ENCODE data around the gene TMEM114. TPM values are rescaled to one million over a fixed set of nuclear protein-coding genes. Genes with fewer than 3 reads are reported as not detected.

TMEM114 gene
- total RNA-seq, 1 experiment from 2014 or later, result not detected

DNA sequence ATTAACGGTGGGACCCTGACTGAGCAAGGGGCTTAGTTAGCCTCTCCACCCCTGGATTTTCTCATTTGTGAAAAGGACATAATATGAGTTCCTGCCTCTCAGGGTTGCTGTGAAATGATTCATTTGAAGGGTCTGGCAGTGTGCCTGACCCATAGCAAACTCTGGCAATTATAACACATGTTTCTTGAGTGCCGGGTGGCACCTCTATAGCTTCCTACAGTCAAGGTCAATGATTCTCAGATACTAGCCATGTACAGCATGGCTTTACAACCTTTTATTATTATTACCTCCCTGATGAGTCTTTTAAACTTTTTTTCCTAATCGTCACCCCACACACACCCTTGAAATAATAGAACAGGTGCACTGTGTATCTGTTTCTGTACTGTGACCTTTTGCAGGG is 42.1 kb downstream of the TMEM114 start:
- H3K9ac ChIP-seq (ENCODE audit: low read length), result no peak overlapping the region
- intact Hi-C loops (cut with micrococcal nuclease), result no loop called here

GRCh38 chr16:8547762-8548161 is 42.5 kb downstream of the TMEM114 start:
- no TSS peak for BruUV-seq (replicated peaks)
- CTCF ChIA-PET, result no interaction called here
- Histone ChIP-seq H3K9ac (ENCODE audit: low read length) (no peak overlapping the region), H3K4me3 (replicated peaks in 1 of 2; ENCODE audit: low read depth in 1 of 2, low read length in 2 of 2) (no peak overlapping the region), H3K9me3 (ENCODE audit: control insufficient read depth in 1 of 2, insufficient read depth in 1 of 2, low read depth in 1 of 2, low read length in 2 of 2) (no peaks in the 10 kb centered on the region), H3K36me3 (ENCODE audit: control insufficient read depth in 1 of 2, insufficient read depth in 2 of 2, low read length in 2 of 2) (no peaks in the 10 kb centered on the region), H4K20me1 (ENCODE audit: insufficient read depth) (no peaks in the 10 kb centered on the region), H3K4me1 (ENCODE audit: control insufficient read depth in 1 of 2, insufficient read depth in 2 of 2, low read length in 2 of 2) (no peaks in the 10 kb centered on the region), H3K79me2 (ENCODE audit: insufficient read depth, low read length) (no peaks in the 10 kb centered on the region), H3K4me2 (ENCODE audit: low read length) (no peak overlapping the region), H3K27me3 (ENCODE audit: insufficient read depth, low read length) (peaks cover 45% of the 10 kb centered on the region), H2AFZ (ENCODE audit: low read depth, low read length, poor library complexity, severe bottlenecking) (no peak overlapping the region), H3K27ac (ENCODE audit: low read depth, low read length) (no peak overlapping the region), H3K9me2 (ENCODE audit: insufficient read depth) (no peaks in the 10 kb centered on the region)
- POLR2A ChIA-PET, result no interaction called here
- TF ChIP-seq TCF7L2 (IDR thresholded peaks at IDR 0.05; ENCODE audit: borderline replicate concordance, extremely low read depth, insufficient read depth, insufficient read length), result no peak
- TF ChIP-seq CEBPB (IDR thresholded peaks at IDR 0.05; ENCODE audit: low read depth), result no peak
- no peak for TF ChIP-seq SIN3A (IDR thresholded peaks at IDR 0.05; ENCODE audit: low read depth)
- TF ChIP-seq, protein P1, sequence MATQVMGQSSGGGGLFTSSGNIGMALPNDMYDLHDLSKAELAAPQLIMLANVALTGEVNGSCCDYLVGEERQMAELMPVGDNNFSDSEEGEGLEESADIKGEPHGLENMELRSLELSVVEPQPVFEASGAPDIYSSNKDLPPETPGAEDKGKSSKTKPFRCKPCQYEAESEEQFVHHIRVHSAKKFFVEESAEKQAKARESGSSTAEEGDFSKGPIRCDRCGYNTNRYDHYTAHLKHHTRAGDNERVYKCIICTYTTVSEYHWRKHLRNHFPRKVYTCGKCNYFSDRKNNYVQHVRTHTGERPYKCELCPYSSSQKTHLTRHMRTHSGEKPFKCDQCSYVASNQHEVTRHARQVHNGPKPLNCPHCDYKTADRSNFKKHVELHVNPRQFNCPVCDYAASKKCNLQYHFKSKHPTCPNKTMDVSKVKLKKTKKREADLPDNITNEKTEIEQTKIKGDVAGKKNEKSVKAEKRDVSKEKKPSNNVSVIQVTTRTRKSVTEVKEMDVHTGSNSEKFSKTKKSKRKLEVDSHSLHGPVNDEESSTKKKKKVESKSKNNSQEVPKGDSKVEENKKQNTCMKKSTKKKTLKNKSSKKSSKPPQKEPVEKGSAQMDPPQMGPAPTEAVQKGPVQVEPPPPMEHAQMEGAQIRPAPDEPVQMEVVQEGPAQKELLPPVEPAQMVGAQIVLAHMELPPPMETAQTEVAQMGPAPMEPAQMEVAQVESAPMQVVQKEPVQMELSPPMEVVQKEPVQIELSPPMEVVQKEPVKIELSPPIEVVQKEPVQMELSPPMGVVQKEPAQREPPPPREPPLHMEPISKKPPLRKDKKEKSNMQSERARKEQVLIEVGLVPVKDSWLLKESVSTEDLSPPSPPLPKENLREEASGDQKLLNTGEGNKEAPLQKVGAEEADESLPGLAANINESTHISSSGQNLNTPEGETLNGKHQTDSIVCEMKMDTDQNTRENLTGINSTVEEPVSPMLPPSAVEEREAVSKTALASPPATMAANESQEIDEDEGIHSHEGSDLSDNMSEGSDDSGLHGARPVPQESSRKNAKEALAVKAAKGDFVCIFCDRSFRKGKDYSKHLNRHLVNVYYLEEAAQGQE (IDR thresholded peaks at IDR 0.05; ENCODE audit: low read depth), result no peak
- no peak for TF ChIP-seq FOSL1 (IDR thresholded peaks at IDR 0.05; ENCODE audit: low read depth)
- TF ChIP-seq RAD21 (IDR thresholded peaks at IDR 0.05; ENCODE audit: low read depth), result no peak
- TF ChIP-seq EZH2 (IDR thresholded peaks at IDR 0.05), result no peak
- no peak for TF ChIP-seq ATF3 (IDR thresholded peaks at IDR 0.05)
- TF ChIP-seq POLR2A (IDR thresholded peaks at IDR 0.05; ENCODE audit: borderline replicate concordance, extremely low read depth, insufficient read depth, insufficient read length), result no peak
- TF ChIP-seq ELF1 (IDR thresholded peaks at IDR 0.05; ENCODE audit: borderline replicate concordance, low read depth), result no peak
- TF ChIP-seq ZFX (IDR thresholded peaks at IDR 0.05), result no peak
- TF ChIP-seq JUND (IDR thresholded peaks at IDR 0.05), result no peak
- no peak for TF ChIP-seq CBX3 (IDR thresholded peaks at IDR 0.05; ENCODE audit: low read depth)
- no peak for TF ChIP-seq EZH2phosphoT487 (IDR thresholded peaks at IDR 0.05; ENCODE audit: borderline replicate concordance)
- TF ChIP-seq POLR2AphosphoS5 (IDR thresholded peaks at IDR 0.05; ENCODE audit: low read depth, low read length), result no peak
- TF ChIP-seq EGR1 (IDR thresholded peaks at IDR 0.05; ENCODE audit: low read depth), result no peak
- RAD21 ChIA-PET (ENCODE audit: low non-redundant PET in 1 of 2, low total read pairs in 2 of 2, uncharacterized antibody in 2 of 2, unreplicated experiment in 2 of 2), result no interaction called here
- intact Hi-C loops (cut with micrococcal nuclease), result no loop called here
- no peak for DNase-seq (ENCODE audit: low read depth, low spot score)
- ATAC-seq, result no peak

More for the DNA sequence above, 42.1 kb downstream of the TMEM114 start:
- POLR2A ChIA-PET, result no interaction called here
- TF ChIP-seq ZNF274 (IDR thresholded peaks at IDR 0.05; ENCODE audit: low read depth, low read length) (no peak), RAD21 (IDR thresholded peaks at IDR 0.05; ENCODE audit: low read depth) (no peak), EZH2 (IDR thresholded peaks at IDR 0.05) (no peak)
- Histone ChIP-seq H3K27ac (ENCODE audit: low read depth, low read length) (no peak overlapping the region), H3K9me2 (ENCODE audit: insufficient read depth) (no peaks in the 10 kb centered on the region), H3K4me3 (replicated peaks in 1 of 2; ENCODE audit: low read depth in 1 of 2, low read length in 2 of 2) (no peak overlapping the region), H3K9me3 (ENCODE audit: control insufficient read depth in 1 of 2, insufficient read depth in 1 of 2, low read depth in 1 of 2, low read length in 2 of 2) (no peaks in the 10 kb centered on the region), H3K27me3 (ENCODE audit: insufficient read depth, low read length) (peaks cover 47% of the 10 kb centered on the region), H3K36me3 (ENCODE audit: control insufficient read depth in 1 of 2, insufficient read depth in 2 of 2, low read length in 2 of 2) (no peaks in the 10 kb centered on the region), H3K4me2 (ENCODE audit: low read length) (no peak overlapping the region), H4K20me1 (ENCODE audit: insufficient read depth) (no peaks in the 10 kb centered on the region), H2AFZ (ENCODE audit: low read depth, low read length, poor library complexity, severe bottlenecking) (no peak overlapping the region), H3K4me1 (ENCODE audit: control insufficient read depth in 1 of 2, insufficient read depth in 2 of 2, low read length in 2 of 2) (no peaks in the 10 kb centered on the region), H3K79me2 (ENCODE audit: insufficient read depth, low read length) (no peaks in the 10 kb centered on the region)
- DNase-seq (ENCODE audit: low read depth, low spot score), result no peak
- CTCF ChIA-PET, result no interaction called here
- BruUV-seq (replicated peaks), result no TSS peak
- RAD21 ChIA-PET (ENCODE audit: low non-redundant PET in 1 of 2, low total read pairs in 2 of 2, uncharacterized antibody in 2 of 2, unreplicated experiment in 2 of 2), result no interaction called here
- ATAC-seq, result no peak

All from HCT116 (cell line).